Measurements from ENCODE around the gene RNF148.

DNA sequence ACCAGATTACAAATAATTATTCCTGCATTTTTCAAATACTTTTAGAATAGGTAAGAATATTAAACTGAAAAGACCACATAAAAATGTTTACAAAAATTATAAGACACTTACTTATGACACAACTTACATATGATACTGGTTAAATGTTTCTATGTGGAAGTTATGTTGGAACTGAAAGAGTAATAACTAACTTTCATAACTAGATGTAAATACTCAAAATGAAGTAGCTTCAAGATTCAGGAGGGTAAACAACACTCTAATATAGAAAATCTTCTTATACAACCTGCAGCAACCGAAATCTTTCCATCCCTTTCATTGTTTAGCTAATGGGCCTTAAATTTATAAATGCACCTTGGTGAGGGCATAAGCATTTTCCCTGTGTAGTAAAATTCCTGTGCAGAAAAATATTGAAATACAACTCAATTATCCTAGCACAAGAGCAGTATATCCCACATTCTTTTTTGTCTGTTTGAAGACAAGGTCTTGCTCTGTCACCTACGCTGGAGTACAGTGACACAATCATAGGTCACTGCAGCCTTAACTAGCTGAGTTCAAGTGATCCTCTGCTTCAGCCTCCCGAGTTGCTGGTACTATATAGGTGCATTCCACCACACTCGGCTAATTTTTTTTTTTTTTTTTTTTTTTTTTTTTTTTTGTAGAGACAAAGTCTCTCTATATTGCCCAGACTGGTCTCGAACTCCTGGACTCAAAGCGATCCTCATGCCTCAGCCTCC is 14.8 kb upstream of the RNF148 start:
- TF ChIP-seq EP300 (IDR thresholded peaks at IDR 0.05) (no peak), POLR2A (IDR thresholded peaks at IDR 0.05) (no peak)
- TF ChIP-seq, protein P1, sequence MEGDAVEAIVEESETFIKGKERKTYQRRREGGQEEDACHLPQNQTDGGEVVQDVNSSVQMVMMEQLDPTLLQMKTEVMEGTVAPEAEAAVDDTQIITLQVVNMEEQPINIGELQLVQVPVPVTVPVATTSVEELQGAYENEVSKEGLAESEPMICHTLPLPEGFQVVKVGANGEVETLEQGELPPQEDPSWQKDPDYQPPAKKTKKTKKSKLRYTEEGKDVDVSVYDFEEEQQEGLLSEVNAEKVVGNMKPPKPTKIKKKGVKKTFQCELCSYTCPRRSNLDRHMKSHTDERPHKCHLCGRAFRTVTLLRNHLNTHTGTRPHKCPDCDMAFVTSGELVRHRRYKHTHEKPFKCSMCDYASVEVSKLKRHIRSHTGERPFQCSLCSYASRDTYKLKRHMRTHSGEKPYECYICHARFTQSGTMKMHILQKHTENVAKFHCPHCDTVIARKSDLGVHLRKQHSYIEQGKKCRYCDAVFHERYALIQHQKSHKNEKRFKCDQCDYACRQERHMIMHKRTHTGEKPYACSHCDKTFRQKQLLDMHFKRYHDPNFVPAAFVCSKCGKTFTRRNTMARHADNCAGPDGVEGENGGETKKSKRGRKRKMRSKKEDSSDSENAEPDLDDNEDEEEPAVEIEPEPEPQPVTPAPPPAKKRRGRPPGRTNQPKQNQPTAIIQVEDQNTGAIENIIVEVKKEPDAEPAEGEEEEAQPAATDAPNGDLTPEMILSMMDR (IDR thresholded peaks at IDR 0.05) = no peak

All from sigmoid colon (tissue), 4 donors.